Measurements from ENCODE around the gene CTAG1A.
A peak's percentile ranks its signal among the peaks of the same experiment; 100 is the strongest.
"Not testable (repeated sequence)": the region's sequence is repeated elsewhere in the genome, so short reads cannot be mapped to it uniquely, and the experiment has no call there.

Gene CTAG1A

DNA sequence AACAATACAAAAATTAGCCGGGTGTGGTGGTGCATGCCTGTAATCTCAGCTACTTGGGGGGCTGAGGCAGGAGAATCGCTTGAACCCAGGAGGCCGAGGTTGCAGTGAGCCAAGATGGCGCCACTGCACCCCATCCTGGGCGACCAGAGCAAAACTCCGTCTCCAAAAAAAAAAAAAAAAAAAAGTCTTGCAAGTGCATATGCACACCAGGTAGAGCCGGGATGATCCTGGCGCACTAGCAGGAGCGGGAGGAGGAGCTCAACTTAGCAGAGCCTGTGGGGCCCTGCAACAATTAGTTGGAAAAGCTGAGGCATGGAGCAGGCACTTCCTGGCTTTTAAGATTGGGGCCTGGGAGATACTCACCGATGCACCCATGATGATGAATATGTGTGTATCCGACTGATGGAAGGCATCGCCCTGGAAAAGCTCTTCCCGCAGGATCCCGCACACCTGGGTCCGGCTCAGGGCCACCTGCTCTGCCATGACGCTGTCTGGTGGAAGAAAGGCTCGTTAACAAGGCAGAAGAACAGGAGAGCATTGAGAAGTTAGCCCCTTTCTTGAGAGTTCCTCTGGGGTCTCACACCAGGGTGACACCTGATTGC, 39.2 kb upstream of the CTAG1A start:
- TF ChIP-seq, protein P1, sequence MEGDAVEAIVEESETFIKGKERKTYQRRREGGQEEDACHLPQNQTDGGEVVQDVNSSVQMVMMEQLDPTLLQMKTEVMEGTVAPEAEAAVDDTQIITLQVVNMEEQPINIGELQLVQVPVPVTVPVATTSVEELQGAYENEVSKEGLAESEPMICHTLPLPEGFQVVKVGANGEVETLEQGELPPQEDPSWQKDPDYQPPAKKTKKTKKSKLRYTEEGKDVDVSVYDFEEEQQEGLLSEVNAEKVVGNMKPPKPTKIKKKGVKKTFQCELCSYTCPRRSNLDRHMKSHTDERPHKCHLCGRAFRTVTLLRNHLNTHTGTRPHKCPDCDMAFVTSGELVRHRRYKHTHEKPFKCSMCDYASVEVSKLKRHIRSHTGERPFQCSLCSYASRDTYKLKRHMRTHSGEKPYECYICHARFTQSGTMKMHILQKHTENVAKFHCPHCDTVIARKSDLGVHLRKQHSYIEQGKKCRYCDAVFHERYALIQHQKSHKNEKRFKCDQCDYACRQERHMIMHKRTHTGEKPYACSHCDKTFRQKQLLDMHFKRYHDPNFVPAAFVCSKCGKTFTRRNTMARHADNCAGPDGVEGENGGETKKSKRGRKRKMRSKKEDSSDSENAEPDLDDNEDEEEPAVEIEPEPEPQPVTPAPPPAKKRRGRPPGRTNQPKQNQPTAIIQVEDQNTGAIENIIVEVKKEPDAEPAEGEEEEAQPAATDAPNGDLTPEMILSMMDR (IDR thresholded peaks at IDR 0.05; ENCODE audit: extremely low read depth, missing control alignments), result no peak

DNA sequence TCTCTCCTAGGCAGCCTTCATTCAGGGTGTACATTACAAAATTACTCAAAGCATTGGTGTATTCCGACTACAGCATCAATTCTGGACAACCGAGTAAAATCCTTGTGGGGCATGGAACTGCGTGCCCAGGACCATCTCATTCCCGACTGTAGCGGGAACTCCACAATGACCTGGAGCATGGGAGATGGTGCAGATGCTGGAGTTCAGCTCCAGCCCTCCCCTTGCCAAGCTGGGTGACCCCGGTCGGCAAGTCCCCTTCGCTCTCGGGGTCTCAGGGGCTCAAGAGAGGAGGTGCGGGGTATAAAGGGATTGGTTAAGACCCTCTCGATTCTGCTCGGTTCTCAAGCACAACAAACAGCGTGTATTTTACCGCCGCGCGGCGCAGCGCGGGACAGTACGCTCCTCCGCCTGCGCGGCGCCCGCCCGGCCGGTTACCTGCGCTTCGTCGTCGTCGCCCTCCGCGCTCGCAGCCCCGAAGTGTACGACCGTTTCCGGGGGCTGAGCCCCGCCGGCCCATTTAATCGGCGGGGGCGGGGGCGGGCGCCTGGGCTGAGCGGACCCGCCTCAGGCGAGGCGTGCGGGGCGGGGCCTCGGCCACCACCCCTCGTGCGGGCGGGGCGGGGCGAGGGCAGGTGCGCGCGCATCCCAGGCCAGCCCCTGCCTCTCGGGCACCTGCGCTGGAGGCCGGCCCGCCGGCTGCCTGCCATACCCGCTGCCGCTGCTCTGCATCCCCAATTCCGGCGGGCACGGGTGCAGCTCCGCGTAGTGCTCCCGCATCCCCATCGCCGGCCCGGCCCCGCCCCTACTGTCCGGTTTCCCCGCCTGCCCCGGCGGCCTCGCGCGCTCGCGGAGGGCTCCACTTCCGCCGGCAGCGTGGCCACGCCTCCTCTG, 38.3 kb upstream of the CTAG1A start, which contains the start of gene G6PD:
G6PD (minus strand) TSS at position 493 of the 891 bp plus-strand sequence. CDS start 691 bp downstream, outside the sequence.
- TF ChIP-seq, protein P1 (IDR thresholded peaks at IDR 0.05; ENCODE audit: extremely low read depth, missing control alignments), result no peak

More for the DNA sequence above, 39.2 kb upstream of the CTAG1A start:
- no peak for DNase-seq (ENCODE audit: low spot score)

DNA sequence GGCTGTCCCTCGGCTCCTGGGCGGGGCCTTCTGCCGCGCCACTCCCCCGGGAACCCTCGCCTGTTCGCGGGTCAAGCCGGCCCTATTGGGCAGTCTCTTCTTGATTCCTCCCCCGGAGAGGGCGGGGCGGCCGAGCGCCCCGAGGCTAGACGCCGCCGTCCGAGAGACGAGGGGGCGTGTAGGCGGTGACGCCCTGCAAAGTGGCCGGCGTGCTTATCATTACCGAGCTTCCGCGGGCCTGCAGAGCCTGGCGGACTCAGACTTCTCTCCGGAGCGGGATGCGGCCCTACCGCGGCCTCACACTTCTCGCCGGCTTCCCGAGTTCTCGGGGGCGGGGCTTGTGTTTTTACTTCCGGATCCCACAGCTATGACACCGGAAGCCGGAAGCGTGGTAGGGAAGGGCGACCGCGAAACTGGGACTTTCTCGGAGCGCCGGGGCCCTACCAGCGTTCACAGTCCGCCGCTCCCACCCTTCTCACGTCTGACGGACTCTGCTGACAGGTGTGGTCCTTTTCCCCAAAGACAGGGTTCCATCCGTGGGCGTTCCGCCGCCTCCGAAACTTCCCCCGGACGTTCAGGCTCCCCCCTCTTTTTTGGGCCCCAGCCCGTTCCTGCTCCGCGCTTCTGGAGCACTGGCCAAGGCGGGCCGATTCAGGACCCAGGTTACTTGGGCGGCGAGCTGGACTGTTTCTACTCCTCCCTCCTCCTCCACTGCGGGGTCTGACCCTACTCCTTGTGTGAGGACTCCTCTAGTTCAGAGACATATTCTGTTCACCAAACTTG, 37.5 kb upstream of the CTAG1A start, which contains the start of gene IKBKG:
IKBKG (plus strand) TSS at position 376 of the 783 bp plus-strand sequence. CDS start 4,383 bp downstream, outside the sequence.
- peak; percentile 94 for DNase-seq (ENCODE audit: low spot score)
- TF ChIP-seq, protein P1 (IDR thresholded peaks at IDR 0.05; ENCODE audit: extremely low read depth, missing control alignments), result no peak

More for the DNA sequence above, 38.3 kb upstream of the CTAG1A start, which contains the start of gene G6PD:
- peak; percentile 94 for DNase-seq (ENCODE audit: low spot score)

DNA sequence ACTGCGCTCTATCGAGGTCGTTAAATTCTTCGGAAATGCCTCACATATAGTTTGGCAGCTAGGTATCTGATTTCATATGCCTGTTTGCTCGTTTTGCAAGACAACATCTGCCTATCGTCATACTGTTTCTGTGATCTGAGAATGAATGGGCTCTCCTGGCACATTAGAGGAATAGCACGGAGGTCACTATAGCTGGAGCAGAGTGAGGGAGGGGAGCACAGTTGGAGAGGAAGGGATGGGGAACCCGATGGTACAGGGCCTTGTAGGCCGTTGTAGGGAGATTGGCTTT, 37.0 kb upstream of the CTAG1A start:
- TF ChIP-seq, protein P1 (IDR thresholded peaks at IDR 0.05; ENCODE audit: extremely low read depth, missing control alignments), result no peak
- no peak for DNase-seq (ENCODE audit: low spot score)

DNA sequence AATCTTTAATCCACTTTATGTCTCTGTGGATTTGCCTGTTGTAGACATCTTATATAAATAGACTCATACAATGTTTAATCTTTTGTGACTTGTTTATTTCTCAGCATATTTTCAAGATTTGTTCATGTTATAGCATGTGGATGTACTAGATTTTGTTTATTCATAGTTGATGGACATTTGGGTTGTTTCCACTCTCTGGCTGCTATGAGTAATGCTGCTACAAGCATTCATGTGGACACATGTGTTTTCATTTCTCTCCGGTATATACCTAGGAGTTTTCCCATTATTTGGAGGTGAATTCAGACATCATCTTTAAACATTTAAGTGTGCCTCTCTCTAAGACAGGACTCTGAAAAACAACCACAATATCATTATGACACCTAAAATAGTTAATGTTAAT, 35.2 kb upstream of the CTAG1A start:
- TF ChIP-seq, protein P1 (IDR thresholded peaks at IDR 0.05; ENCODE audit: extremely low read depth, missing control alignments), result no peak
- DNase-seq (ENCODE audit: low spot score), result no peak

DNA sequence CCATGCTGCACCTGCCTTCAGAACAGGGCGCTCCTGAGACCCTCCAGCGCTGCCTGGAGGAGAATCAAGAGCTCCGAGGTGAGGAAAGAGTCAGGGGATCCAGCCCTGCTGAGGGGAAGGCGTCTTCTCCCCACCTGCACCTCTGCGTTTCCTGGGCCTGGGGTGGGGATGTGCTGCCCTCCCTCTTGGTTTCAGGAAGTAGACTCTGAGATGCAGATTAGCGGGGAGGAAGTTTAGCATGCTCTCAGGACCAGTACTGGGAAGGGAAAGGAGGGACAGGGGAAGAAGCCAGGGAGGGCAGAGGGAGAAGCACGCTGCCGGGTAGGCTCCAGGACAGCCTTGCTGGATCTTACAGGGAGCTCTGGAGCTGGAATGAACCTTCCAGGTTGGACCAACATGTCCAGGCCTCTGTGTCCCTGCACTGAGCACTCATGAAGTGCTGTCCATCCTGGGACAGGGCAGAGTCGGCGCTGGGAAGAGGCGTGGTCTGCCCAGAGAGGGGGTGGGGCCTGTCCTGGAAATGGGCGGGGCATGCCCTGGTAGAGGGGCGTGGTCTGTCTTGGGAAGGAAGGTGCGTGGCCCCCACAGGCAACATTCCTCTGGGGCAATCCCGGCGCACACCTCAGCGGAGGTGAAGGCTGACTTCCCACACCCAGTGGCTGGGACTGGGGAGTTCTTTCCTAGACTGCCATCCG, 32.7 kb upstream of the CTAG1A start:
- not testable (repeated sequence) for DNase-seq (ENCODE audit: low spot score)

DNA sequence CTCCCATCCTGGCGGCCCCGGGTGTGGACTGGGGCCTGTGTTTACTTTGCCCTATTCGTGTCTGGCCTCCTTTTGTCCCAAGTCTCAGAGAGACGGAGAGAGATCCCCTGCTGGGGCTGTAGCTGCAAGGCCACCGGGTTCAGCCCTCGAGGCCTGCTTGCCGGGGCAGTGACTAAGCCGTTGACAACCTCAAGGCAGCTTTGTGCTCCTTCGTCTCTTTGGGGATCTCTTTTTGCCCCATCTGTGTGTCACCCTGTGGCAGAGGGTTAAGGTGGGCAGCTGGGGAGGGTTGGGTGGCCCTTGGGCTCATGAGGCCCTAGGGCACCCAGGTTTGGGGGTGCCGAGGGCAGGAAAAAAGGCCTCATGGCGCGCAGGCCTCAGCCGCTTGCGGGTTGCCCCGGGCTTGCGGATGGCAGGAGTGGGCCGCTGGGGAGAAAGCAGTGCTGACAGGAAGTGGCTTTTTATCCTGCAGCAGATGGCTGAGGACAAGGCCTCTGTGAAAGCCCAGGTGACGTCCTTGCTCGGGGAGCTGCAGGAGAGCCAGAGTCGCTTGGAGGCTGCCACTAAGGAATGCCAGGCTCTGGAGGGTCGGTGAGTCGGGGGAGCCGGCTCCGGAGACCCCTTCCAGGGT, 26.8 kb upstream of the CTAG1A start:
- DNase-seq (ENCODE audit: low spot score), result not testable (repeated sequence)

DNA sequence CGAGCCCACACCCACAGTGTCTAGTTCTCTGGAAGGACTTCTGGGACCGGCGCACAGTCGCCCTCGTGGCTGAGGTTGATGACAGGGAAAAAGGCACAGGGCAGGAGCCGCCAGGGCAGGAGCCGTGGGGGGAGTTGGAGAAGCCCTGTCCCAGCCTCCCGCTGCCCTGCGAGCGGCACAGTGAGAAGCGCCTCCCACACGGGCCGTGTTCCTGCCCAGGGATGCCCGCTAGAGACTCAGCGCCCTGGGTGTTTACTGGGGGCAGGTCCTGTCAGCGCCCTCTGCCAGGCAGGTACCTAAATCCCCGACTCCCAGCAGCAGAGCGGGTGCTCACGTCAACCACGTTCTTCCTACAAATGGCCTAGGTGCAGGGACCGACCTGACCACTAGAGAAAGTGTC, 26.0 kb upstream of the CTAG1A start:
- DNase-seq (ENCODE audit: low spot score), result not testable (repeated sequence)

DNA sequence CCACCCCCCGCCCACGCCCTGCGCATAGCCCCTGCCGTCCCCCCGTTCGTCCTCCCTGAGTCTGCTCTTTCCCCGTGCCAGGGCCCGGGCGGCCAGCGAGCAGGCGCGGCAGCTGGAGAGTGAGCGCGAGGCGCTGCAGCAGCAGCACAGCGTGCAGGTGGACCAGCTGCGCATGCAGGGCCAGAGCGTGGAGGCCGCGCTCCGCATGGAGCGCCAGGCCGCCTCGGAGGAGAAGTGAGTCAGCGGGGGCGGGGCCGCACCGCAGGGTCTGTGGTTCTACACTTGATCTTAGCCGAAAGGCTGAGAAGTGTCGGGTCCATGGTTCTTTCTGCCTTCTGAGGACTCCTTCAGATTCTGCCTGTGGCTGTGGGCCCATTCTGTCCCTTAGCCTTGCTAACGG, 24.6 kb upstream of the CTAG1A start:
- DNase-seq (ENCODE audit: low spot score), result not testable (repeated sequence)

DNA sequence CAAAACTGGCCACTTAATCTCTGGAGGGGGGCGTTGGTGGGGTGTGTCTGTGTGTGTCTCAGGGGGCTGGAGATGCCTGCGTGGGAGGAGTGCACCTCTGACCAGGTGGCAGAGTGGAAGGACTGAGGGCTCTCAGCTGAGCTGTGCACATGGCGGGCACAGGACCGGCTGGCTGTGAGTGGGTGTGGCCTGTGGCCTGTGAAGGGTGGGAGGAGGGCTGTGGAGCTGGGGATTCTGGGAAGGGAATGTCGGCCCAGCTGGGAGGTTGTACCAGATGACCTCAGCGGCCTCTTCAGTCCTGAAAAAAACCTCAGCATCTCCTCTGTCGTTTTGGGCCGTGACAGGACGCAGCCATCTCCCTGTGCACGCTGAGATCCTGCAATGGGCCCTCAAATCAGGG, 22.6 kb upstream of the CTAG1A start:
- not testable (repeated sequence) for DNase-seq (ENCODE audit: low spot score)

DNA sequence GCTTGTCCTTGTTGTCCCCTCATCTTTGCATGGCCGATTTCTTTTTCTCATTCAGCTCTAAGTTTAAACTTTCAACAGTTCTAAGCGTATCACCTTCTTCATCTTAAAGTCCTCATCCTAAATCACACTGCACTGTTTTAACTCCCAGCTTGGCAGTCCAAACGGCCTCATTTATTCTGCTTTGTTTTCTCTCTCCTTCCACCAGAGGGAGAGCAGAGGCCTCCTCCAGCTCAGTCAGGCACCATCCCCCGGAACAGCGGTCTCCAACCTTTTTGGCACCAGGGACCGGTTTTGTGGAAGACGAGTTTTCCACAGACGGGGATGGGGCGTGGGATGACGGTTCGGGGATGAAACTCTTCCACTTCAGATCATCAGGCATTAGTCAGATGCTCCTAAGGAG, 14.6 kb upstream of the CTAG1A start:
- not testable (repeated sequence) for DNase-seq (ENCODE audit: low spot score)

DNA sequence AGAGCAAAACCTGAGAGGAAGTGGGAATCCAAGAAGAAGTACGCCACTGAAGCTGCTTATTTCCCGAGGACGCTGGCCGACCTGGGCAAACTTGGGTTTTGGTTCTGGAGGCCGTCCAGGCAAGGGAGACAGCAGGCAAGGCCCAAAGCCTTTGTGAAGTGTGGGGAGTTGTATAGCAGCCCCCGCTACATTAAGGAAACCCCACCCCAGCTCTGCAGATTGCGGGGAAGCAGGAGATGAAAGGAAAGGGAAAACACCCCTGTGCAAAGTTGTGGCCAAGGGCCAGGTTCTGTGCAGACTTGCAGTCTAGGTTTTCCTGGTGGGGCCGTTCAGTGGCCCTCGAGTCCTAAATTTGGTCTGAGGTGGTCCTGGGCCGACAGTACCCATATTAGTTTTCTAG, 11.9 kb upstream of the CTAG1A start:
- not testable (repeated sequence) for DNase-seq (ENCODE audit: low spot score)
